ENCODE measurements around the gene GAGE10.

DNA sequence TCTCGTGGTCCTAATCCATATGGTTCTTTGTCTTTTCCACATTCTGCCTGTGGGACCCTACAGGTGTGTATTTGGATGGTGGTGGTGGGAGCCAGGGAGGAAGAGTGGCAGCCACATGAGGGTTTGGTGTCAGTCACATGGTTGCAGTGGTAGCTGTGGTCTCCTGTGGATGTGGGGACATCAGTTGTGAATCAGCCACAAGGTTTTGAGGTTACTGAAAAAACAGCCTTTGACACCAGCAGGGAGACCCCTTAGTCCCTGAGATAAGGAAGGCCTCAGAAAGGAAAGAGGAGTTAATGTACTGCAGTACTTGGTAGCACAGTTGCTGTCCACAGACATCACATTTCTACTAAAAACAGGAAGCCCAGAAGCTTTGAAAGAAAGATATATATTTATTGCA, 15.8 kb upstream of the GAGE10 start:
- TF ChIP-seq BHLHE40 (IDR thresholded peaks at IDR 0.05; ENCODE audit: low read depth, low read length) (no peak), MXI1 (IDR thresholded peaks at IDR 0.05; ENCODE audit: borderline replicate concordance, low read depth, low read length) (no peak), POLR2A (IDR thresholded peaks at IDR 0.05; ENCODE audit: low read depth, low read length) (no peak), NFE2L2 (IDR thresholded peaks at IDR 0.05; ENCODE audit: low read depth, low read length) (no peak), MAFK (IDR thresholded peaks at IDR 0.05; ENCODE audit: low read depth, low read length) (no peak), SMC3 (IDR thresholded peaks at IDR 0.05; ENCODE audit: low read depth, low read length) (no peak), MAZ (IDR thresholded peaks at IDR 0.05; ENCODE audit: borderline replicate concordance, low read depth, low read length) (no peak), RAD21 (IDR thresholded peaks at IDR 0.05; ENCODE audit: low read length) (no peak)
- TF ChIP-seq, protein P1, sequence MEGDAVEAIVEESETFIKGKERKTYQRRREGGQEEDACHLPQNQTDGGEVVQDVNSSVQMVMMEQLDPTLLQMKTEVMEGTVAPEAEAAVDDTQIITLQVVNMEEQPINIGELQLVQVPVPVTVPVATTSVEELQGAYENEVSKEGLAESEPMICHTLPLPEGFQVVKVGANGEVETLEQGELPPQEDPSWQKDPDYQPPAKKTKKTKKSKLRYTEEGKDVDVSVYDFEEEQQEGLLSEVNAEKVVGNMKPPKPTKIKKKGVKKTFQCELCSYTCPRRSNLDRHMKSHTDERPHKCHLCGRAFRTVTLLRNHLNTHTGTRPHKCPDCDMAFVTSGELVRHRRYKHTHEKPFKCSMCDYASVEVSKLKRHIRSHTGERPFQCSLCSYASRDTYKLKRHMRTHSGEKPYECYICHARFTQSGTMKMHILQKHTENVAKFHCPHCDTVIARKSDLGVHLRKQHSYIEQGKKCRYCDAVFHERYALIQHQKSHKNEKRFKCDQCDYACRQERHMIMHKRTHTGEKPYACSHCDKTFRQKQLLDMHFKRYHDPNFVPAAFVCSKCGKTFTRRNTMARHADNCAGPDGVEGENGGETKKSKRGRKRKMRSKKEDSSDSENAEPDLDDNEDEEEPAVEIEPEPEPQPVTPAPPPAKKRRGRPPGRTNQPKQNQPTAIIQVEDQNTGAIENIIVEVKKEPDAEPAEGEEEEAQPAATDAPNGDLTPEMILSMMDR (conservative IDR thresholded peaks at IDR 0.05; ENCODE audit: low read depth, low read length) = no peak
- TF ChIP-seq, protein P2, sequence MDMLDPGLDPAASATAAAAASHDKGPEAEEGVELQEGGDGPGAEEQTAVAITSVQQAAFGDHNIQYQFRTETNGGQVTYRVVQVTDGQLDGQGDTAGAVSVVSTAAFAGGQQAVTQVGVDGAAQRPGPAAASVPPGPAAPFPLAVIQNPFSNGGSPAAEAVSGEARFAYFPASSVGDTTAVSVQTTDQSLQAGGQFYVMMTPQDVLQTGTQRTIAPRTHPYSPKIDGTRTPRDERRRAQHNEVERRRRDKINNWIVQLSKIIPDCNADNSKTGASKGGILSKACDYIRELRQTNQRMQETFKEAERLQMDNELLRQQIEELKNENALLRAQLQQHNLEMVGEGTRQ (IDR thresholded peaks at IDR 0.05; ENCODE audit: low read depth, low read length) = no peak

Data from IMR-90 (cell line).